HG03064 (cell line): ENCODE measurements around the gene TRIM5.
"Not testable (repeated sequence)": the region's sequence is repeated elsewhere in the genome, so short reads cannot be mapped to it uniquely, and the experiment has no call there.

Source experiments
- ATAC-seq: cut with Tn5 transposase; IDR thresholded peaks from one replicate; pipeline ENCODE4 v1.9.1; 2021; ENCODE audit warnings: low read depth; ENCODE audit not compliant: unreplicated experiment

Gene TRIM5

DNA sequence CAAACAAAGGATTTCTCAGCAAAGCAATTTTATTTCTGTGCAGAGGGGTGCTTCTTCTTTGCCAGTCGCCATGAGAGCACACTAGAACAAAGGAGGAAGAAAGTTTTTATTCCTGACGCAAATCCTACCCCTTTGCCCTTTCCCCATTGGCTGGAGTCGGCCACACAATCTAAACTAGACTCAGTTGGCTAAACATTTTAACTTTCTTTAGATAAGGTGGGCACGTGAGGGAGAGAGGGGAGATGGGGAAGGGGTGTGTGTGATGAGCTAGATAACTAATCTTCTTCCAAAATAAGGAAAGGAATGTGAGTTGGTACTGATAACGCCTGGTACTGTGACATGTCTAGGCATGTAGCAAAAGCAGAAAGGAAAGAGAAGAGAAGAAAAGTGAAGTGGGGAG lies 5.3 kb upstream of the TRIM5 start:
- ATAC-seq: no peak

DNA sequence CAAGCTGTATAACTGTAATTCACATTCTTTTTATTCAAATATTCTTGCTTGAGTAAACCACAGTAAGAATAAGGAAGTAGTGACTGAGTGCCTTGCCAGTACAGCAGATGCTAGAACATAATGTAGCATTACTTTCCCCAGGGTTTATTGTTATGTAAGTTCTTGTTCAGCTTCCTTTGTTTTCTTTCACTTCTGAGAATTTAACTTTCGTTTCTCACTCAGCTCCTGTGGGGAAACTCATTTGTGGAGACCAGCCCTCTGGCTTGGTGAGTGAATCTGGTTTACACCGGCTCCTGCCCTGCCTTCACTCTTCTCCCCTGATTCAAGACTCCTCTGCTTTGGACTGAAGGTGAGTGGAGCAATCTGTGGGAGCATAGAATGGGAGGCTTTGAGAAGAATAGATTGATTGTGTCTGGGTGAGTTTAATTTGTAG lies 4.7 kb upstream of the TRIM5 start, which contains the start of gene TRIM22:
Gene TRIM22, plus strand, starts transcription at position 240 of the 433 bp plus-strand sequence. CDS start 6,443 bp downstream, outside the sequence.
- ATAC-seq: peak; percentile 74

DNA sequence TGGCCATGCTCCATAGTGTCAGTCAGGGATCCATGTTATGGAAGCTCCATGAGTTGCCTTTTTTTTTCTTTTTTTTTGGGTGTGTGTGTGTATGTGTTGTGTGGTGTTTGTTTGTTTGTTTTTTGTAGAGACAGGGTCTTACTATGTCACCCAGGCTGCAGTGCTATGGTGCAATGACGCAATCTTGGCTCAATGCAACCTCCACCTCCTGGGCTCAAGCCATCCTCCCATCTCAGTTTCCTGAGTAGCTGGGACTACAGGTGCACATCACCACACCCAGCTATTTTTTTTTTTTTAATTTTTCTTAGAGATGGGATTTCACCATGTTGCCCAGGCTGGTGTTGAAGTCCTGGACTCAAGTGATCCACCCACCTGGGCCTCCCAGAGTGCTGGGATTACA lies 3.6 kb upstream of the TRIM5 start:
- no peak for ATAC-seq

- no peak for ATAC-seq
These were observed 1.6 kb upstream of the TRIM5 start for GRCh38 chr11:5686426-5686825.

DNA sequence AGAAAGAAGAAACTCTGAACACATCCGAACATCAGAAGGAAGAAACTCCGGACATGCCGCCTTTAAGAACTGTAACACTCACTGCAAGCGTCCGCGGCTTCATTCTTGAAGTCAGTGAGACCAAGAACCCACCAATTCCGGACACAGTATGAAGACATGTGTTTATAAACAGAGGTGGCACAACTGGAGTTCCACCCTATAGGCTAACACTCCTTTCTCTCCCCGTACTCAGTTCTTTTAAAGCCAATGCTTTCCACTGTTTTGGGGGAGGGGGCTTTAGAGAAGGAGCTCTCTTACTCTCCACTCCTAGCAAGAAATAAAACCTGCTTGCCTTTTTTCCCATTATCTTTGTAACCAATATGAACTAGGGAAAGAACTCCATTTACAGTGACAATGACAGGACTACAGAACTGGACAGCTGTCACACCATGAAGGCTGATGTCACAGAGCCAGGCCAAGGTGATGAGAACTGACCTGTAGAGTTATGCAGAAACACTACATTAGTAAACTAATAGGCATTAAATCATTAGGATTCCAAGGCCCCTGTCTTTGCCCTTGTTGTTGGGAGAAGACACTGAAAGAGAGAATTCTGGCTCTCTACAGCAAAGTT lies 733 bp downstream of the TRIM5 start:
- no peak for ATAC-seq

DNA sequence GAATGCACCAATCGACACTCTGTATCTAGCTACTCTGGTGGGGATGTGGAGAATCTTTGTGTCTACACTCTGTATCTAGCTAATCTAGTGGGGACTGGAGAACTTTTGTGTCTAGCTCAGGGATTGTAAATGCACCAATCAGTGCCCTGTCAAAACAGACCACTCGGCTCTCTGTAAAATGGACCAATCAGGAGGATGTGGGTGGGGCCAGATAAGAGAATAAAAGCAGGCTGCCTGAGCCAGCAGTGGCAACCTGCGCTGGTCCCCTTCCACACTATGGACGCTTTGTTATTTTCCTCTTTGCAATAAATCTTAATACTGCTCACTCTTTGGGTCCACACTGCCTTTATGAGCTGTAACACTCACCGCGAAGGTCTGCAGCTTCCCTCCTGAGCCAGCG lies 1.3 kb downstream of the TRIM5 start:
- ATAC-seq: not testable (repeated sequence)

DNA sequence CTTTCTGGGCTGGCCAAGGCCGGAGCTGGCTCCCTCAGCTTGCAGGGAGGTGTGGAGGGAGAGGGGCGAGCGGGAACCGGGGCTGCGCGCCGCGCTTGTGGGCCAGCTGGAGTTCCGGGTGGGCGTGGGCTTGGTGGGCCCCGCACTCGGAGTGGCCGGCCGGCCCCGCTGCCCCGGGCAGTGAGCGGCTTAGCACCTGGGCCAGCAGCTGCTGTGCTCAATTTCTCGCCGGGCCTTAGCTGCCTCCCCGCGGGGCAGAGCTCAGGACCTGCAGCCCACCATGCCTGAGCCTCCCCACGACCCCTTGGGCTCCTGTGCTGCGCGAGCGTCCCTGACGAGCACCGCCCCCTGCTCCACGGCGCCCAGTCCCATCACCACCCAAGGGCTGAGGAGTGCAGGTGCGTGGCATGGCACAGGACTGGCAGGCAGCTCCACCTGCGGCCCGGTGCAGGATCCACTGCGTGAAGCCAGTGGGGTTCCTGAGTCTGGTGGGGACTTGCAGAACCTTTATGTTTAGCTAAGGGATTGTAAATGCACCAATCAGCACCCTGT lies 1.9 kb downstream of the TRIM5 start:
- ATAC-seq: not testable (repeated sequence)

DNA sequence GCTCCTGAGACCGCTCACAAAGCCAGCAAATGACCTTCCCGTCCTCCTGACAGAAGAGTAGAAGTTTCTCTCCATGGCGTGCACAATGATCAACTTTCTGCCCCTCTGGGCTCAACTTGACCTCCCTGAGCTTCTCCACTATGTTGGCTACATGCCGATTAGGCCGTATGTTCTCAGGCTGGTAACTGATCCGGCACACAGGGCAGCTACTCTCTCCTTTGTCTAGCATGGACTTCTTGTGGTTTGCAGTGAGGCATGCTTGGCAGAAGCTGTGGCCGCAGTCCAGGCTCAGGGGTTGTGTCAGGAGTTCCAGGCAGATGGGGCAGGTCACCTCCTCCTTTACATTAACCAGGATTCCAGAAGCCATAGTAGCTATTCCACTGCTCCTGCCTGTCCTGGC lies 5.1 kb downstream of the TRIM5 start:
- no peak for ATAC-seq

- no peak for ATAC-seq
These were observed 10.5 kb downstream of the TRIM5 start for GRCh38 chr11:5674391-5674790.

DNA sequence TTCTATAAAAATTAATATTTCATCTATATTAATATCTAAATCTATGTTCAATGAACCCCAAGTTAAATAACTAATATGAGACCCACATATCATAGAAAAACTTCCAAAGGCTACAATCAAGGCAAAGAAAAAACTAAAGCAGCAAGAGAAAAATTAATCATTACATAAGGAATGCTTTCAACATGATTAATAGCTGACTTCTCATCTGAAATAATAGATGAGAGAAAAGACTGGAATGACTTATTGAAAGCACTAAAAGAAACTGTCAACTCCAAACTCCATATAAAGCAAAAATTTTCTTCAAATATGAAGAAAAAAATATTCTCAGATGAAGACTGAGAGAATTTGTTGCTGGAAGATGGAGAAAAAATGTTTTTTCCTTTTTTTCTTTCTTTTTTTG lies 13.0 kb downstream of the TRIM5 start:
- ATAC-seq: no peak

DNA sequence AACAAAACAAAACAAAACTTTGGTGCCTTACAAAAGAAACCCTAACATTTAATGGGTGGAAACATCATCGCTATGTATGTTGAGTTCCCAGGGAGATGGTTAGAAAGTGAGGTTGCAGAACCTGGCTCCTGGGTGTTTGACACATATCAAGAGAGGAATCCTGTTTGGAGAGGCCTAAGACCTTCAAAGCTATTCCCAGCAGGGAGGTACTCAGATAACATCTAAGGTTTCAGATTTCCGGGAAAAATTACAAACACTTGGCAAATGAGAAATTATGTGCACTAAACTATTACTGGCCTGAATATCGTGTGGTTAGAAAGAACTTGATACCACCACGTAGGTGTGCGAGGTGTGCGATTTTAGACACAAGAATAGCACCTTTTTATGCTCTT lies 18.5 kb downstream of the TRIM5 start:
- no peak for ATAC-seq

- ATAC-seq: no peak
These were observed 19.0 kb downstream of the TRIM5 start for GRCh38 chr11:5665746-5666401.

DNA sequence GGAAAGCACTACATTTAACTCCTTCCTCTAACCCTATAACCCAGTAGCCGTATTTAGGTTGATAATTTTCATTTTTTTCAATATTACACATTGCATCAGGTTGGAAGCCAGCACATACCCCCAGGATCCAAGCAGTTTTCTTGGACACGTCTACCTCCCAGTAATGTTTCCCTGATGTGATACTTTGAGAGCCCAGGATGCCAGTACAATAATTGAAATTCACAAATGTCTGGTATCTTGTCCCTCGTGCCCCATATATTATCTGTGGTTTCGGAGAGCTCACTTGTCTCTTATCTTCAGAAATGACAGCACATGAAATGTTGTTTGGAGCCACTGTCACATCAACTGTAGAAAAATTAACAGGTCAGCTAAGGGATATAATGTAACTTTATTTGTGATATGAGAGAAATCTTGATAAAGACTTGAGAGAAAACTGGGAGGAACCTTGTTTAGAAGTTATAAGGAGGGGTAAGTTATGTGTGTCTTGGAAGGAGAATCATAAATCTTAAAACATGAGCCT lies 19.8 kb downstream of the TRIM5 start:
- ATAC-seq: no peak

- no peak for ATAC-seq
These were observed 21.4 kb downstream of the TRIM5 start for GRCh38 chr11:5663511-5663910.

DNA sequence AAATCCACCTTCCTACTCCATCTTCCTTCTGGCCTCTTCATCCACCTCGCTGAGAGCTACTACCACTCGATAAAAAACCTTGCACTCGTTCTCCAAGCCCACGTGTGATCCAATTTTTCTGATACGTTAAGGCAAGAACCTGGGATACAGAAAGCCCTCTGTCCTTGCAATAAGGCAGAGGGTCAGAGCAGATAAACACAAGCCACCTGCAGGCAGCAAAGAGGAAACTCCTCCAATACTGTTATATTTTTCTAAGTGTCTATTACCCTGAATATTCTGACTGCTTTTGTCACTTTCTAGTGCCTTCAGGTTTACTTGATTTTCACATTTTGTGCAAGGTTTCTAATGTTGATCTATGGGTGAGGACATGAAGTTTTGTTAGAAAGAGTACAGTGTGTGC lies 26.6 kb downstream of the TRIM5 start:
- ATAC-seq: no peak

DNA sequence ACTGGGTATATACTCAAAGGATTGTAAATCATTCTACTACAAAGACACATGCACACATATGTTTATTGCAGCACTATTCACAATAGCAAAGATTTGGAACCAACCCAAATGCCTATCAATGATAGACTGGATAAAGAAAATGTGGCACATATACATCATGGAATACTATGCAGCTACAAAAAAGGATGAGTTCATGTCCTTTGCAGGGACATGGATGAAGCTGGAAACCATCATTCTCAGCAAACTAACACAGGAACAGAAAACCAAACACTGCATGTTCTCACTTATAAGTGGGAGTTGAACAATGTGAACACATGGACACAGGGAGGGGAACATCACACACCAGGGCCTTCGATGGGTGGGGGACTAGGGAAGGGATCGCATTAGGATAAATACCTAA lies 27.9 kb downstream of the TRIM5 start:
- ATAC-seq: not testable (repeated sequence)

DNA sequence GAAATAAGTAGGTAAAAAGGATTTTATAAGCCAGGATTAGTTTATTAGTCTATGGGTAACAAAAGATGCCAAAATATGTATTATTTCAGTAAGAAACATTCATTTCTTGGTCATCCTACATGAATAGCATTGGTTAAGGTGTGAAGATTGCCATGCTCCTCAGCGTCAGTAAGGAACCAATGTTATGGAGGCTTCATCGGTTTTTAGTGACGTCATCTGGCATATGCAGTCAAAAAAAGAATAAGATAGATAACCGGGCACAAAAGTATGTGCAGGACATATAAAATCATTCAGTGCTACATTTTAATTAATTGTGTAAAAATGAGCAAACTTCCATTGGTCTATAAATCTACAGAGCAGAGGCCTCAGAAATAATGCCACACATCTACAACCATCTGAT lies 29.4 kb downstream of the TRIM5 start:
- no peak for ATAC-seq

GRCh38 chr11:5646139-5646538 lies 38.7 kb downstream of the TRIM5 start:
- no peak for ATAC-seq

- no peak for ATAC-seq
These were observed 41.3 kb downstream of the TRIM5 start for GRCh38 chr11:5643585-5643984.

DNA sequence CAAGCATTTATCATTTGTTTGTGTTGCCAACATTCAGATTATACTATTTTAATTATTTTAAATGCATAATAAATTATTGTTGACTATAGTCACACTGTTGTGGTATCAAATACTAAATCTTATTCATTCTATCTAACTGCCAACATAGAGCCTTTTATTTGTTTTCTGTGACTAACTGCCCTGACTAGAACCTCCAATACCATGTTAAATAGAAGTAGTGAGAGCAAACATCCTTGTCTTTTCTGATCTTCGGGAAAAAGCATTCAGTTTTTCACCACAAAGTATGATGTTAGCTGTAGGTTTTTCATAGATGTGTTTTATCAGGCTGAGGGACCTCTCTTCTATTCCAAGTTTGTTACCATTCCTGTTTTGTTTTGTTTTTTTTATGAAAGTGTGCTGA lies 44.9 kb downstream of the TRIM5 start:
- no peak for ATAC-seq

- ATAC-seq: peak; percentile 95
These were observed 52.8 kb downstream of the TRIM5 start for GRCh38 chr11:5631969-5632635.
